WTC11 (cell line): ENCODE results near the gene LEAP2. TPM values are rescaled to one million over a fixed set of nuclear protein-coding genes. Genes with fewer than 3 reads are reported as not detected.

Experiments
- ATAC-seq: fragments of 200-7000 bp; cut with Tn5 transposase; 2 replicates; pipeline ENCODE4 v1.10.0; 2021; ENCODE audit warnings: mild to moderate bottlenecking, moderate library complexity
- CTCF ChIA-PET: fragments of 300-600 bp; sonication (Branson Sonifier 250); formaldehyde crosslinking; loops from one replicate; lab custom pipeline; 2021; ENCODE audit warnings: antibody characterized with exemption; lab: Charles Lee
- POLR2A ChIA-PET: fragments of 350-600 bp; sonication (Branson Sonifier 250); formaldehyde crosslinking; loops from one replicate; lab custom pipeline; 2021; ENCODE audit warnings: antibody characterized with exemption; lab: Charles Lee
- DNase-seq: peaks from one replicate; pipeline ENCODE4 v3.0.0; 2021; ENCODE audit warnings: low spot score
- H3K27ac Mint-ChIP-seq: 2 replicates; pipeline ENCODE4 v1.8.0; 2021; ENCODE audit warnings: mixed read lengths
- H3K27me3 Mint-ChIP-seq: 2 replicates; pipeline ENCODE4 v1.8.0; 2021; ENCODE audit warnings: low read depth, mild to moderate bottlenecking, moderate library complexity, mixed read lengths
- H3K36me3 Mint-ChIP-seq: 2 replicates; pipeline ENCODE4 v1.8.0; 2021; ENCODE audit warnings: mixed read lengths
- H3K4me1 Mint-ChIP-seq: 2 replicates; pipeline ENCODE4 v1.8.0; 2022; ENCODE audit warnings: mixed read lengths
- H3K4me3 Mint-ChIP-seq: 2 replicates; pipeline ENCODE4 v1.8.0; 2021; ENCODE audit warnings: mild to moderate bottlenecking, moderate library complexity, mixed read lengths
- H3K9me3 Mint-ChIP-seq: 2 replicates; pipeline ENCODE4 v1.8.0; 2021; ENCODE audit warnings: mixed read lengths
- CBFB ChIP-seq: sonication (generic); formaldehyde crosslinking; IDR thresholded peaks from 2 replicates; pipeline ENCODE4 v1.8.1; 2022; ENCODE audit warnings: mild to moderate bottlenecking, low read depth, missing genetic modification reagents
- FOXJ3 ChIP-seq: sonication (generic); formaldehyde crosslinking; IDR thresholded peaks from 2 replicates; pipeline ENCODE4 v1.9.0; 2021; ENCODE audit warnings: missing genetic modification reagents, mild to moderate bottlenecking, borderline replicate concordance
- GABPB1 ChIP-seq: sonication (generic); formaldehyde crosslinking; IDR thresholded peaks from 2 replicates; pipeline ENCODE4 v1.8.1; 2023; ENCODE audit warnings: mild to moderate bottlenecking, missing genetic modification reagents
- GTF2I ChIP-seq: fragments of 250-450 bp; sonication (Bioruptor Pico); conservative IDR thresholded peaks from 2 replicates; pipeline ENCODE4 v1.4.0; 2021; ENCODE audit warnings: mild to moderate bottlenecking
- KAT7 ChIP-seq: sonication (generic); formaldehyde crosslinking; IDR thresholded peaks from 2 replicates; pipeline ENCODE4 v1.8.1; 2023; ENCODE audit warnings: missing genetic modification reagents, mild to moderate bottlenecking, borderline replicate concordance
- NFE2L1 ChIP-seq: sonication (generic); formaldehyde crosslinking; IDR thresholded peaks from 2 replicates; pipeline ENCODE4 v1.8.1; 2023; ENCODE audit warnings: missing genetic modification reagents
- NR3C1 ChIP-seq: sonication (generic); formaldehyde crosslinking; conservative IDR thresholded peaks from 2 replicates; pipeline ENCODE4 v1.8.1; 2023; ENCODE audit warnings: low read depth, mild to moderate bottlenecking, missing genetic modification reagents
- PRRX2 ChIP-seq: fragments of 250-450 bp; sonication (Bioruptor Pico); IDR thresholded peaks from 2 replicates; pipeline ENCODE4 v1.8.0; 2021; ENCODE audit warnings: mild to moderate bottlenecking
- SMAD3 ChIP-seq: sonication (generic); formaldehyde crosslinking; IDR thresholded peaks from 2 replicates; pipeline ENCODE4 v1.8.0; 2022; ENCODE audit warnings: missing genetic modification reagents, mild to moderate bottlenecking, borderline replicate concordance
- TP53 ChIP-seq: sonication (generic); formaldehyde crosslinking; IDR thresholded peaks from 2 replicates; pipeline ENCODE4 v1.8.1; 2023; ENCODE audit warnings: mild to moderate bottlenecking, missing genetic modification reagents
- ZNF423 ChIP-seq: fragments of 250-450 bp; sonication (Bioruptor Pico); IDR thresholded peaks from 2 replicates; pipeline ENCODE4 v2.1.2; 2022; ENCODE audit warnings: mild to moderate bottlenecking, moderate library complexity
- total RNA-seq: library from RNA; stranded (reverse); gene quantifications from 3 replicates; pipeline ENCODE4 v1.2.3, GENCODE V29; 2021
- TF ChIP-seq, protein P1 (sequence below): sonication (generic); formaldehyde crosslinking; IDR thresholded peaks from 2 replicates; pipeline ENCODE4 v1.8.0; 2022; ENCODE audit warnings: mild to moderate bottlenecking, missing genetic modification reagents
- TF ChIP-seq, protein P2 (sequence below): sonication (generic); formaldehyde crosslinking; IDR thresholded peaks from 2 replicates; pipeline ENCODE4 v1.8.1; 2023; ENCODE audit warnings: mild to moderate bottlenecking, missing genetic modification reagents, moderate library complexity
- TF ChIP-seq, protein P3 (sequence below): sonication (generic); formaldehyde crosslinking; IDR thresholded peaks from 2 replicates; pipeline ENCODE4 v1.8.1; 2023; ENCODE audit warnings: mild to moderate bottlenecking, moderate library complexity, missing genetic modification reagents
- TF ChIP-seq, protein P4 (sequence below): fragments of 250-450 bp; sonication (Bioruptor Pico); IDR thresholded peaks from 2 replicates; pipeline ENCODE4 v1.9.0; 2021; ENCODE audit warnings: mild to moderate bottlenecking
- TF ChIP-seq, protein P5 (sequence below): sonication (generic); formaldehyde crosslinking; IDR thresholded peaks from 2 replicates; pipeline ENCODE4 v1.8.1; 2022; ENCODE audit warnings: low read depth, missing genetic modification reagents, borderline replicate concordance
- TF ChIP-seq, protein P6 (sequence below): sonication (generic); formaldehyde crosslinking; IDR thresholded peaks from 2 replicates; pipeline ENCODE4 v1.8.1; 2022; ENCODE audit warnings: mild to moderate bottlenecking, missing genetic modification reagents, moderate library complexity, borderline replicate concordance
- TF ChIP-seq, protein P7 (sequence below): sonication (generic); formaldehyde crosslinking; IDR thresholded peaks from 2 replicates; pipeline ENCODE4 v1.8.0; 2023; ENCODE audit warnings: missing genetic modification reagents
- TF ChIP-seq, protein P8 (sequence below): fragments of 250-450 bp; sonication (Bioruptor Pico); IDR thresholded peaks from 2 replicates; pipeline ENCODE4 v2.1.2; 2022; ENCODE audit warnings: mild to moderate bottlenecking, moderate library complexity
- TF ChIP-seq, protein P9 (sequence below): sonication (generic); formaldehyde crosslinking; IDR thresholded peaks from 2 replicates; pipeline ENCODE4 v1.8.0; 2022; ENCODE audit warnings: mild to moderate bottlenecking, missing genetic modification reagents

LEAP2 gene
- total RNA-seq, 1 experiment from 2014 or later: 2.0 TPM

DNA sequence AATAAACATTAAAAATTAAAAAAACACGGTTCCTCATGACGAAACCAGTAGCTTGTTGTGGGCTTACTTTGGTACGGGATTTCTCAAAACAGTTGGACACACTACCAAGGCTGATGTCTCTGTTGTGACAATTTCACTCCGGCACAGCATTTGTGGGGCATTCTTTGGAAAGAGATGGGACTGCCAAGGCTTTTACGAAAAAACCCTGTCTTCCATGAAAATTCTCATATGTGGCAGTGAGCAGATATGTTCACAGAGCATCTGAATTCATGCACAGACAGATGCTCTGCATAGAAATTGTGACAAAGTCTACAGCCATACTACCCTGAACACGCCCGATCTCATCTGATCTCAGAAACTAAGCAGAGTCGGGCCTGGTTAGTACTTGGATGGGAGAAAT is 25.2 kb upstream of the LEAP2 start:
- ATAC-seq (no peak), DNase-seq (no peak)

DNA sequence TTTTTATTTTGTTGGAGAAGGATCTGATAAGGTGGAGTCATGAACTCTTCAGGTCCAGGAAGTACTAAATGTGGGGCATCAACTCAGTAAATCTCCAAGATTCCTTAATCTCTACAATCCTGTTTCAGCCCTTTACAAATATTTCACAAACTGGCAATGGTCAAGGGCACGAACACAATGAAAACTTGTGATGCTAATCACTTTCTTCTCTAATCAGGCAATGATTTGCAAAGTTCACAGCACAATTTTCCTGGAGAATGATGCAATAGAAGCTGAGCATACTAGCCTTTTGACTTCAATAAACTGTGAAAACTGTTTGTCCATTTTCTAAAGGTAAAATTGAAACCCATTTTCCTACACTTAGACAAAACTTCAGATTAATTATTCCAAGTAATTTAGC is 24.1 kb upstream of the LEAP2 start:
- Mint-ChIP-seq H3K27me3 (no peaks in the 10 kb centered on the region), H3K4me3 (no peak overlapping the region), H3K4me1 (peaks cover 3% of the 10 kb centered on the region), H3K27ac (no peak overlapping the region), H3K36me3 (no peaks in the 10 kb centered on the region), H3K9me3 (no peaks in the 10 kb centered on the region)
- ATAC-seq (no peak), DNase-seq (no peak)
- TF ChIP-seq GABPB1 (CRISPR knock-in tag) (peak; percentile 94), KAT7 (CRISPR knock-in tag) (no peak)
- ChIA-PET CTCF (no interaction called here), POLR2A (no interaction called here)

More for the DNA sequence above, 25.2 kb upstream of the LEAP2 start:
- H3K36me3 Mint-ChIP-seq: no peaks in the 10 kb centered on the region
- H3K27ac Mint-ChIP-seq: no peak overlapping the region
- POLR2A ChIA-PET: no interaction called here
- CTCF ChIA-PET: no interaction called here
- H3K4me3 Mint-ChIP-seq: no peak overlapping the region
- no peaks in the 10 kb centered on the region for H3K9me3 Mint-ChIP-seq
- no peak for TF ChIP-seq PRRX2 (CRISPR knock-in tag)
- TF ChIP-seq, all 79 proteins: peak for 0
- no peaks in the 10 kb centered on the region for H3K27me3 Mint-ChIP-seq
- H3K4me1 Mint-ChIP-seq: no peaks in the 10 kb centered on the region

DNA sequence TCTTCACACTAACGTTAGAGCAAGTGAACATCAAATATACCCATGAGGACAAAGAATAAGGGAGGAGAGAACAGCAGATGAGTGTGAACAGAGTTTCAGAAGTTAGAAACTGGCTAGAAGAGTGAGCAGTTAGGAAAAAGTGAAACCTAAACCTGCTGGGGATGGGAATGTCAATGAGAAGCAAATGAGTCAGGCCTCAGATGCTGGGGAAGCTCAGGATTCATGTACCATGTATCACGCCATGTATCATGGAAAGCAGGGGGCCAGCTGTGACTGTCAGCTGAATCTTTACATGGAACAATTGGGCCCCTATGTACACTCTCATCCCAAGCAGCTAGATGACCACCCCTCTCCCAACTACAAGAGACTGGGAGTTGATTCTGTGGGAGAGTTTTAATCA is 23.4 kb upstream of the LEAP2 start:
- TF ChIP-seq, protein P1, sequence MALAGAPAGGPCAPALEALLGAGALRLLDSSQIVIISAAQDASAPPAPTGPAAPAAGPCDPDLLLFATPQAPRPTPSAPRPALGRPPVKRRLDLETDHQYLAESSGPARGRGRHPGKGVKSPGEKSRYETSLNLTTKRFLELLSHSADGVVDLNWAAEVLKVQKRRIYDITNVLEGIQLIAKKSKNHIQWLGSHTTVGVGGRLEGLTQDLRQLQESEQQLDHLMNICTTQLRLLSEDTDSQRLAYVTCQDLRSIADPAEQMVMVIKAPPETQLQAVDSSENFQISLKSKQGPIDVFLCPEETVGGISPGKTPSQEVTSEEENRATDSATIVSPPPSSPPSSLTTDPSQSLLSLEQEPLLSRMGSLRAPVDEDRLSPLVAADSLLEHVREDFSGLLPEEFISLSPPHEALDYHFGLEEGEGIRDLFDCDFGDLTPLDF (CRISPR knock-in tag): no peak
- TF ChIP-seq NR3C1 (CRISPR knock-in tag): no peak
- no peak for TF ChIP-seq ZNF423 (CRISPR knock-in tag)
- TF ChIP-seq, protein P2, sequence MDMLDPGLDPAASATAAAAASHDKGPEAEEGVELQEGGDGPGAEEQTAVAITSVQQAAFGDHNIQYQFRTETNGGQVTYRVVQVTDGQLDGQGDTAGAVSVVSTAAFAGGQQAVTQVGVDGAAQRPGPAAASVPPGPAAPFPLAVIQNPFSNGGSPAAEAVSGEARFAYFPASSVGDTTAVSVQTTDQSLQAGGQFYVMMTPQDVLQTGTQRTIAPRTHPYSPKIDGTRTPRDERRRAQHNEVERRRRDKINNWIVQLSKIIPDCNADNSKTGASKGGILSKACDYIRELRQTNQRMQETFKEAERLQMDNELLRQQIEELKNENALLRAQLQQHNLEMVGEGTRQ: no peak
- TF ChIP-seq, protein P3, sequence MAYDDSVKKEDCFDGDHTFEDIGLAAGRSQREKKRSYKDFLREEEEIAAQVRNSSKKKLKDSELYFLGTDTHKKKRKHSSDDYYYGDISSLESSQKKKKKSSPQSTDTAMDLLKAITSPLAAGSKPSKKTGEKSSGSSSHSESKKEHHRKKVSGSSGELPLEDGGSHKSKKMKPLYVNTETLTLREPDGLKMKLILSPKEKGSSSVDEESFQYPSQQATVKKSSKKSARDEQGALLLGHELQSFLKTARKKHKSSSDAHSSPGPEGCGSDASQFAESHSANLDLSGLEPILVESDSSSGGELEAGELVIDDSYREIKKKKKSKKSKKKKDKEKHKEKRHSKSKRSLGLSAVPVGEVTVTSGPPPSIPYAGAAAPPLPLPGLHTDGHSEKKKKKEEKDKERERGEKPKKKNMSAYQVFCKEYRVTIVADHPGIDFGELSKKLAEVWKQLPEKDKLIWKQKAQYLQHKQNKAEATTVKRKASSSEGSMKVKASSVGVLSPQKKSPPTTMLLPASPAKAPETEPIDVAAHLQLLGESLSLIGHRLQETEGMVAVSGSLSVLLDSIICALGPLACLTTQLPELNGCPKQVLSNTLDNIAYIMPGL: no peak
- no peak for TF ChIP-seq CBFB (CRISPR knock-in tag)
- TF ChIP-seq, protein P4, sequence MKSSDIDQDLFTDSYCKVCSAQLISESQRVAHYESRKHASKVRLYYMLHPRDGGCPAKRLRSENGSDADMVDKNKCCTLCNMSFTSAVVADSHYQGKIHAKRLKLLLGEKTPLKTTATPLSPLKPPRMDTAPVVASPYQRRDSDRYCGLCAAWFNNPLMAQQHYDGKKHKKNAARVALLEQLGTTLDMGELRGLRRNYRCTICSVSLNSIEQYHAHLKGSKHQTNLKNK (CRISPR knock-in tag): no peak
- TF ChIP-seq, protein P5, sequence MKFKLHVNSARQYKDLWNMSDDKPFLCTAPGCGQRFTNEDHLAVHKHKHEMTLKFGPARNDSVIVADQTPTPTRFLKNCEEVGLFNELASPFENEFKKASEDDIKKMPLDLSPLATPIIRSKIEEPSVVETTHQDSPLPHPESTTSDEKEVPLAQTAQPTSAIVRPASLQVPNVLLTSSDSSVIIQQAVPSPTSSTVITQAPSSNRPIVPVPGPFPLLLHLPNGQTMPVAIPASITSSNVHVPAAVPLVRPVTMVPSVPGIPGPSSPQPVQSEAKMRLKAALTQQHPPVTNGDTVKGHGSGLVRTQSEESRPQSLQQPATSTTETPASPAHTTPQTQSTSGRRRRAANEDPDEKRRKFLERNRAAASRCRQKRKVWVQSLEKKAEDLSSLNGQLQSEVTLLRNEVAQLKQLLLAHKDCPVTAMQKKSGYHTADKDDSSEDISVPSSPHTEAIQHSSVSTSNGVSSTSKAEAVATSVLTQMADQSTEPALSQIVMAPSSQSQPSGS: no peak
- no peak for TF ChIP-seq SMAD3 (CRISPR knock-in tag)
- TF ChIP-seq, protein P6, sequence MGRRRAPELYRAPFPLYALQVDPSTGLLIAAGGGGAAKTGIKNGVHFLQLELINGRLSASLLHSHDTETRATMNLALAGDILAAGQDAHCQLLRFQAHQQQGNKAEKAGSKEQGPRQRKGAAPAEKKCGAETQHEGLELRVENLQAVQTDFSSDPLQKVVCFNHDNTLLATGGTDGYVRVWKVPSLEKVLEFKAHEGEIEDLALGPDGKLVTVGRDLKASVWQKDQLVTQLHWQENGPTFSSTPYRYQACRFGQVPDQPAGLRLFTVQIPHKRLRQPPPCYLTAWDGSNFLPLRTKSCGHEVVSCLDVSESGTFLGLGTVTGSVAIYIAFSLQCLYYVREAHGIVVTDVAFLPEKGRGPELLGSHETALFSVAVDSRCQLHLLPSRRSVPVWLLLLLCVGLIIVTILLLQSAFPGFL (CRISPR knock-in tag): no peak
- no peak for TF ChIP-seq TP53
- TF ChIP-seq, protein P7, sequence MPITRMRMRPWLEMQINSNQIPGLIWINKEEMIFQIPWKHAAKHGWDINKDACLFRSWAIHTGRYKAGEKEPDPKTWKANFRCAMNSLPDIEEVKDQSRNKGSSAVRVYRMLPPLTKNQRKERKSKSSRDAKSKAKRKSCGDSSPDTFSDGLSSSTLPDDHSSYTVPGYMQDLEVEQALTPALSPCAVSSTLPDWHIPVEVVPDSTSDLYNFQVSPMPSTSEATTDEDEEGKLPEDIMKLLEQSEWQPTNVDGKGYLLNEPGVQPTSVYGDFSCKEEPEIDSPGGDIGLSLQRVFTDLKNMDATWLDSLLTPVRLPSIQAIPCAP: no peak
- TF ChIP-seq NFE2L1 (CRISPR knock-in tag): no peak
- TF ChIP-seq GTF2I: no peak
- TF ChIP-seq FOXJ3 (CRISPR knock-in tag): no peak
- TF ChIP-seq, protein P8, sequence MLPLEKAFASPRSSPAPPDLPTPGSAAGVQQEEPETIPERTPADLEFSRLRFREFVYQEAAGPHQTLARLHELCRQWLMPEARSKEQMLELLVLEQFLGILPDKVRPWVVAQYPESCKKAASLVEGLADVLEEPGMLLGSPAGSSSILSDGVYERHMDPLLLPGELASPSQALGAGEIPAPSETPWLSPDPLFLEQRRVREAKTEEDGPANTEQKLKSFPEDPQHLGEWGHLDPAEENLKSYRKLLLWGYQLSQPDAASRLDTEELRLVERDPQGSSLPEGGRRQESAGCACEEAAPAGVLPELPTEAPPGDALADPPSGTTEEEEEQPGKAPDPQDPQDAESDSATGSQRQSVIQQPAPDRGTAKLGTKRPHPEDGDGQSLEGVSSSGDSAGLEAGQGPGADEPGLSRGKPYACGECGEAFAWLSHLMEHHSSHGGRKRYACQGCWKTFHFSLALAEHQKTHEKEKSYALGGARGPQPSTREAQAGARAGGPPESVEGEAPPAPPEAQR (CRISPR knock-in tag): no peak
- TF ChIP-seq, protein P9, sequence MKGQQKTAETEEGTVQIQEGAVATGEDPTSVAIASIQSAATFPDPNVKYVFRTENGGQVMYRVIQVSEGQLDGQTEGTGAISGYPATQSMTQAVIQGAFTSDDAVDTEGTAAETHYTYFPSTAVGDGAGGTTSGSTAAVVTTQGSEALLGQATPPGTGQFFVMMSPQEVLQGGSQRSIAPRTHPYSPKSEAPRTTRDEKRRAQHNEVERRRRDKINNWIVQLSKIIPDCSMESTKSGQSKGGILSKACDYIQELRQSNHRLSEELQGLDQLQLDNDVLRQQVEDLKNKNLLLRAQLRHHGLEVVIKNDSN (CRISPR knock-in tag): no peak
- TF ChIP-seq, all 79 proteins: peak for 0
- H3K4me1 Mint-ChIP-seq: peaks cover 8% of the 10 kb centered on the region
- H3K4me3 Mint-ChIP-seq: no peak overlapping the region
- H3K27me3 Mint-ChIP-seq: no peaks in the 10 kb centered on the region
- H3K27ac Mint-ChIP-seq: no peak overlapping the region
- CTCF ChIA-PET: interaction anchor here (1.1 to 1.4 kb wide), 2 partner anchors 27 to 30 kb away, joined by 3 to 4 read pairs; no protein-coding TSS in a partner anchor
- H3K9me3 Mint-ChIP-seq: no peaks in the 10 kb centered on the region
- no peak for DNase-seq
- H3K36me3 Mint-ChIP-seq: no peaks in the 10 kb centered on the region
- POLR2A ChIA-PET: no interaction called here
- ATAC-seq: no peak
